Mesenchymal stem cell (in vitro differentiated cells and primary cell): ENCODE results near the gene ESYT2.

Source experiments
- DNase-seq: peaks from one replicate; pipeline ENCODE4 v3.0.0-alpha.2; 2013
- H2AFZ ChIP-seq: one replicate; pipeline ENCODE4 v1.6.1; 2013; ENCODE audit warnings: low read depth, mild to moderate bottlenecking, control low read depth, inconsistent platforms, low read length, moderate library complexity
- H2AK5ac ChIP-seq: 2 replicates; pipeline ENCODE4 v1.6.1; 2013; ENCODE audit warnings: low read length, moderate library complexity, mild to moderate bottlenecking, inconsistent platforms; ENCODE audit not compliant: severe bottlenecking
- H2BK120ac ChIP-seq: one replicate; pipeline ENCODE4 v1.6.1; 2013; ENCODE audit warnings: low read depth, mild to moderate bottlenecking, inconsistent platforms, low read length, moderate library complexity
- H2BK12ac ChIP-seq, 2 experiments: one replicate each; pipeline ENCODE4 v1.6.1; 2013; ENCODE audit warnings: inconsistent platforms in 2 of 2, low read length in 2 of 2, mild to moderate bottlenecking in 2 of 2, moderate library complexity in 2 of 2, control low read depth in 1 of 2
- H2BK15ac ChIP-seq: one replicate; pipeline ENCODE4 v1.6.1; 2013; ENCODE audit warnings: mild to moderate bottlenecking, low read depth, inconsistent platforms; ENCODE audit not compliant: poor library complexity, severe bottlenecking
- H2BK5ac ChIP-seq: 2 replicates; pipeline ENCODE4 v1.6.1; 2013; ENCODE audit warnings: low read depth, mild to moderate bottlenecking, low read length, control low read depth, inconsistent platforms; ENCODE audit not compliant: poor library complexity, severe bottlenecking
- H3K14ac ChIP-seq, 2 experiments: one replicate each; pipeline ENCODE4 v1.6.1; 2013; ENCODE audit warnings: inconsistent platforms in 2 of 2, low read length in 2 of 2, control low read depth in 1 of 2, mild to moderate bottlenecking in 1 of 2, moderate library complexity in 1 of 2
- H3K18ac ChIP-seq, 2 experiments: one replicate each; pipeline ENCODE4 v1.6.1; 2013; ENCODE audit warnings: inconsistent platforms in 2 of 2, low read length in 2 of 2, control low read depth in 1 of 2, low read depth in 1 of 2, mild to moderate bottlenecking in 1 of 2
- H3K23ac ChIP-seq, 2 experiments: one replicate each; pipeline ENCODE4 v1.6.1; 2013; ENCODE audit warnings: inconsistent platforms in 2 of 2, low read length in 2 of 2, mild to moderate bottlenecking in 2 of 2, moderate library complexity in 2 of 2, control low read depth in 1 of 2
- H3K27ac ChIP-seq: 2 replicates; pipeline ENCODE4 v1.5.1; 2013; ENCODE audit warnings: mild to moderate bottlenecking, moderate library complexity, low read length, control low read depth, inconsistent platforms; ENCODE audit not compliant: poor library complexity, severe bottlenecking
- H3K27me3 ChIP-seq, 2 experiments: 2 replicates each; pipeline versions ENCODE4 v1.6.1 to v1.7.0; 2013; ENCODE audit warnings: low read length in 2 of 2, mild to moderate bottlenecking in 2 of 2, moderate library complexity in 2 of 2, control low read depth in 1 of 2, inconsistent platforms in 1 of 2; ENCODE audit not compliant: control insufficient read depth in 1 of 2, insufficient read depth in 1 of 2
- H3K36me3 ChIP-seq, 2 experiments: 2 replicates each; pipeline versions ENCODE4 v1.6.1 to v1.7.0; 2013; ENCODE audit warnings: low read length in 2 of 2, control low read depth in 1 of 2, inconsistent platforms in 1 of 2, low read depth in 1 of 2, mild to moderate bottlenecking in 1 of 2; ENCODE audit not compliant: insufficient read depth in 2 of 2, control insufficient read depth in 1 of 2
- H3K4ac ChIP-seq, 2 experiments: one replicate each; pipeline ENCODE4 v1.6.1; 2013; ENCODE audit warnings: inconsistent platforms in 2 of 2, low read length in 2 of 2, mild to moderate bottlenecking in 2 of 2, moderate library complexity in 2 of 2, control low read depth in 1 of 2, low read depth in 1 of 2
- H3K4me1 ChIP-seq: 2 replicates; pipeline ENCODE4 v1.6.1; 2013; ENCODE audit warnings: low read depth, low read length, control low read depth; ENCODE audit not compliant: control insufficient read depth, insufficient read depth
- H3K4me2 ChIP-seq: 2 replicates; pipeline ENCODE4 v1.6.1; 2013; ENCODE audit warnings: low read length, mild to moderate bottlenecking, inconsistent platforms; ENCODE audit not compliant: poor library complexity, severe bottlenecking
- H3K4me3 ChIP-seq, 2 experiments: 2 replicates each; pipeline versions ENCODE4 v1.5.1 to v1.7.0; 2013; ENCODE audit warnings: low read length in 2 of 2, mild to moderate bottlenecking in 2 of 2, control low read depth in 1 of 2, low read depth in 1 of 2; ENCODE audit not compliant: insufficient read depth in 1 of 2
- H3K79me1 ChIP-seq: replicated peaks from 2 replicates; pipeline ENCODE4 v1.6.1; 2013; ENCODE audit warnings: mild to moderate bottlenecking, control low read depth, low read length, inconsistent platforms; ENCODE audit not compliant: poor library complexity, severe bottlenecking
- H3K9ac ChIP-seq: 2 replicates; pipeline ENCODE4 v1.7.0; 2013; ENCODE audit warnings: mild to moderate bottlenecking, low read length, moderate library complexity
- H3K9me3 ChIP-seq: 2 replicates; pipeline ENCODE4 v1.7.0; 2013; ENCODE audit warnings: mild to moderate bottlenecking, low read length; ENCODE audit not compliant: control insufficient read depth
- H4K8ac ChIP-seq: one replicate; pipeline ENCODE4 v1.6.1; 2013; ENCODE audit warnings: inconsistent platforms, mild to moderate bottlenecking, low read length, moderate library complexity
- H4K91ac ChIP-seq: one replicate; pipeline ENCODE4 v1.6.1; 2013; ENCODE audit warnings: mild to moderate bottlenecking, low read length, inconsistent platforms
- WGBS: methylation state at CpG from one replicate; pipeline ENCODE4 v1.1.7; 2013; ENCODE audit warnings: mixed read lengths; 5-methylcytosine and 5-hydroxymethylcytosine counted together

The ESYT2 gene

DNA sequence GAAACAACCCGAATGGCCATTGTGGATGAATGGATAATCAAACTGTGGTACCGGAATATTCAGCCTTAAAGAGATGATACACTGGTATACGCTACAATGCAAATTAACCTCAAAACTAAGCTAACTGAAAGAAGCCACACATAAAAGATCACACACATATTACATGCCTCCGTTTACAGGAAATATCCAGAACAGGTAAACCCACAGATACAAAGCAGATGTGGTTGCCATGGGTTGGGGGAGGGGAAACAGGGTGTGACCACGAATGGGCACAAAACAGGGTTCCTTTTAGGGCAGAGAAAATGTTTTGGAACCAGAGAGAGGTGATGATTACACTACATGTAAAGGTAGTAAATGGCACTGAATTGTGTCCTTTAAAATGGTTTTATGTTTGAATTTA is 16.6 kb downstream of the ESYT2 start:
- Histone ChIP-seq H3K27me3 (no peaks in the 10 kb centered on the region), H3K4me3 (no peak overlapping the region), H3K9ac (no peak overlapping the region), H3K36me3 (peaks cover 9 to 17% of the 10 kb centered on the region in 2 experiments), H3K23ac (no peak overlapping the region), H2BK15ac (no peak overlapping the region), H3K4ac (no peak overlapping the region), H2BK120ac (no peak overlapping the region), H3K79me1 (peaks cover 9% of the 10 kb centered on the region), H2AK5ac (no peak overlapping the region), H2BK12ac (no peak overlapping the region), H3K4me1 (peaks cover 35% of the 10 kb centered on the region), H3K9me3 (no peaks in the 10 kb centered on the region), H3K27ac (no peak overlapping the region), H2BK5ac (no peak overlapping the region), H2AFZ (no peak overlapping the region), H3K4me2 (no peak overlapping the region), H4K8ac (no peak overlapping the region), H3K14ac (no peak overlapping the region), H3K18ac (no peak overlapping the region), H4K91ac (no peak overlapping the region)
- no peak for DNase-seq
- WGBS: 98% methylated on average over 4 of the region's 5 CpGs

DNA sequence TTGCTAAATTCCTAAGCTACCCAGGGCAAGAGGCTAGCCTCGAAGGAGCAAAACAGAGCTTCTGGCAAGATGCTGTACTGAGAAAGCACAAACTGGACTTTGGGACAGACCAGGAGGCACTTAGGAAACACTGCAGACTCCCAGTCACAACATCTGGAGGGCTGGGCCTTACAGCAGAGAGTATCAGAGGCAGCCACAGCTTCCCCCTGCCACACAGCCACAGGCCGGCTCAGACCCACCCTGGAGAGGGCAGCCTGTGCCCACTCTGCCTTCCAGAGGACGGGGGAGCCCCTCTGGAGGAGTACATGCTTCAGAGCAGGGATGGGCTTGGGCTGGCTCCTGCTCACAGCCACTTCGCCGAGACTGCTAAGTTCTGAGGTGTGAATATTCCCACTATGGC is 17.4 kb downstream of the ESYT2 start:
- Histone ChIP-seq H3K4me3 (peak overlapping the region in 1 of 2 experiments; percentile 13), H3K4me1 (peaks cover 33% of the 10 kb centered on the region), H4K8ac (no peak overlapping the region), H3K4ac (peak overlapping the region; percentile 54 to 65), H3K36me3 (peaks cover 9 to 21% of the 10 kb centered on the region in 2 experiments), H3K9me3 (no peaks in the 10 kb centered on the region), H3K14ac (peak overlapping the region in 1 of 2 experiments; percentile 91), H3K9ac (peak overlapping the region; percentile 51), H3K23ac (peak overlapping the region in 1 of 2 experiments; percentile 15), H3K27me3 (no peaks in the 10 kb centered on the region), H3K18ac (peak overlapping the region; percentile 6 to 84), H3K4me2 (no peak overlapping the region), H3K79me1 (peaks cover 13% of the 10 kb centered on the region), H2AFZ (no peak overlapping the region), H2BK12ac (peak overlapping the region in 1 of 2 experiments; percentile 33), H2AK5ac (peak overlapping the region; percentile 54), H3K27ac (peak overlapping the region; percentile 50), H2BK120ac (peak overlapping the region; percentile 78), H2BK15ac (no peak overlapping the region), H4K91ac (peak overlapping the region; percentile 71), H2BK5ac (no peak overlapping the region)
- no peak for DNase-seq
- 74% methylated on average over 3 of the region's 5 CpGs for WGBS

DNA sequence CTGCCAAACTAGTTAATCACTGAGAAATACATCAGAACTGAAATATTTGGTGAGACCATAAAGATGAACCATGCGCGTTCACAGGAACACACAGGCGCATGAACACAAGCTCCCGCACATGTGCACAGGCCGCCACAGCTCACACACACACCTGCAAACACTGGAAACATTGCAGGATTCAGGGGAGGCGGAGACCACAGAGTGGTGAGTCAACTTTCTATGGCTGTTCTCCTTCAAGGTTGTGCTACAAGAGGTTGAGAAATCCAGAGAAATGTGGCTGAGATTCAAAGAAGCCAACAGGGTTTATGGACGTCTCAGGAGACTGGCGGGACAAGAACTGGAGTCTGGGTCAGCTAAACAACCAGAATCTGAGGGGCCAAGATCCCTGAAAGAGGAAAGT is 17.8 kb downstream of the ESYT2 start:
- DNase-seq: peak; percentile 85
- Histone ChIP-seq H2BK120ac (no peak overlapping the region), H3K27ac (peak overlapping the region; percentile 50), H3K27me3 (no peaks in the 10 kb centered on the region), H3K79me1 (peaks cover 13% of the 10 kb centered on the region), H3K4ac (no peak overlapping the region), H2BK5ac (no peak overlapping the region), H3K4me1 (peaks cover 32% of the 10 kb centered on the region), H3K4me3 (peak overlapping the region in 1 of 2 experiments; percentile 13), H3K36me3 (peaks cover 9 to 21% of the 10 kb centered on the region in 2 experiments), H2BK12ac (peak overlapping the region in 1 of 2 experiments; percentile 61), H3K9me3 (no peaks in the 10 kb centered on the region), H2BK15ac (no peak overlapping the region), H3K4me2 (no peak overlapping the region), H2AK5ac (peak overlapping the region; percentile 54), H4K8ac (no peak overlapping the region), H2AFZ (no peak overlapping the region), H3K23ac (no peak overlapping the region), H3K14ac (peak overlapping the region in 1 of 2 experiments; percentile 12), H3K9ac (peak overlapping the region; percentile 51), H3K18ac (peak overlapping the region in 1 of 2 experiments; percentile 84), H4K91ac (no peak overlapping the region)
- WGBS: 82% methylated on average over 8 of the region's 8 CpGs

DNA sequence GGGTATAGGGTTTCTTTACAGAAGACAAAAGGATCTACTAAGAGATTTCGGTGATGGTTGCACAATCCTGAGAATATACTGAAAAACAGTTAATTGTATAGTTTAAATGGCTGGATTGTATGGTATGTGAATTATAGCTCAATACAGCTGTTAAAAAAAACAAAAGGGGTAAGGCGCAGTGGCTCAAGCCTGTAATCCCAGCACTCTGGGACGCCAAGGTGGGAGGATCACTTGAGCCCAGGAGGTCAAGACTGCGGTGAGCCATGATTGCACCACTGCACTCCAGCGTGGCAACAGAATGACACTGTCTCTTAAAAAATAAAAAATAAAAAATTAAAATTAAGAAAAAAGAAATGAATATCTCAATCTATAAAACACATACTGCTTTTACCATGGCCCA is 18.5 kb downstream of the ESYT2 start:
- Histone ChIP-seq H2AK5ac (no peak overlapping the region), H3K79me1 (peaks cover 13% of the 10 kb centered on the region), H3K18ac (no peak overlapping the region), H4K8ac (no peak overlapping the region), H2BK12ac (no peak overlapping the region), H3K4me3 (no peak overlapping the region), H2BK120ac (no peak overlapping the region), H3K4me1 (peaks cover 28% of the 10 kb centered on the region), H3K4me2 (no peak overlapping the region), H3K9ac (no peak overlapping the region), H3K9me3 (no peaks in the 10 kb centered on the region), H2BK15ac (no peak overlapping the region), H3K27me3 (no peaks in the 10 kb centered on the region), H4K91ac (no peak overlapping the region), H3K27ac (no peak overlapping the region), H2BK5ac (no peak overlapping the region), H3K4ac (no peak overlapping the region), H3K14ac (no peak overlapping the region), H3K23ac (no peak overlapping the region), H3K36me3 (peaks cover 11 to 21% of the 10 kb centered on the region in 2 experiments), H2AFZ (no peak overlapping the region)
- DNase-seq: no peak
- 100% methylated on average over 4 of the region's 5 CpGs for WGBS
